ENCODE measurements around the gene SLC8A1.

- no peak for TF ChIP-seq CTCF (IDR thresholded peaks at IDR 0.05; ENCODE audit: borderline replicate concordance, extremely low read depth, low read length, poor library complexity, severe bottlenecking)
- no peak for TF ChIP-seq EZH2 (IDR thresholded peaks at IDR 0.05; ENCODE audit: borderline replicate concordance, low read depth, low read length, severe bottlenecking)
These were observed 159.6 kb downstream of the SLC8A1 start for GRCh38 chr2:40292291-40292690.
